ENCODE data around the gene SUCO.

DNA sequence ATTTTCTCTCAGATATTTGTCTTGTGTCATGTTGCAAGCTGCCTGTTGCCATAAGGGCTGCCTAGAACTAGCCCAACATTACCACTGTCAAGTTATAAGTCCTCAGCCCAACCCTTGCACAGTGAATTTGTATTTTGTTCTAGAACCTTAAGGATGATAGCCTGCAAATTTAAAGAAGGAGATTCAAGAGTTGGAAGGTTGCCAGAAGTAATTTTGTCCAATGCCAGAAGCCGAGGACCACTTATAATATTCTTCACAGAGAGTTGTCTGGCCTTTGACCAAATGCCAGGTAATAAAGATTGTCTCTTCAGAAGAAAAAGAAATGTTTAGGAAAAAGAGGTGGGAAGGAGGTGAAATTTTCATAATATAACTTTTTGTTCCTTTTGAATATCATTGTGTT, 40.5 kb upstream of the SUCO start:
- TF ChIP-seq, protein P1, sequence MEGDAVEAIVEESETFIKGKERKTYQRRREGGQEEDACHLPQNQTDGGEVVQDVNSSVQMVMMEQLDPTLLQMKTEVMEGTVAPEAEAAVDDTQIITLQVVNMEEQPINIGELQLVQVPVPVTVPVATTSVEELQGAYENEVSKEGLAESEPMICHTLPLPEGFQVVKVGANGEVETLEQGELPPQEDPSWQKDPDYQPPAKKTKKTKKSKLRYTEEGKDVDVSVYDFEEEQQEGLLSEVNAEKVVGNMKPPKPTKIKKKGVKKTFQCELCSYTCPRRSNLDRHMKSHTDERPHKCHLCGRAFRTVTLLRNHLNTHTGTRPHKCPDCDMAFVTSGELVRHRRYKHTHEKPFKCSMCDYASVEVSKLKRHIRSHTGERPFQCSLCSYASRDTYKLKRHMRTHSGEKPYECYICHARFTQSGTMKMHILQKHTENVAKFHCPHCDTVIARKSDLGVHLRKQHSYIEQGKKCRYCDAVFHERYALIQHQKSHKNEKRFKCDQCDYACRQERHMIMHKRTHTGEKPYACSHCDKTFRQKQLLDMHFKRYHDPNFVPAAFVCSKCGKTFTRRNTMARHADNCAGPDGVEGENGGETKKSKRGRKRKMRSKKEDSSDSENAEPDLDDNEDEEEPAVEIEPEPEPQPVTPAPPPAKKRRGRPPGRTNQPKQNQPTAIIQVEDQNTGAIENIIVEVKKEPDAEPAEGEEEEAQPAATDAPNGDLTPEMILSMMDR (IDR thresholded peaks at IDR 0.05 in 2 of 3, conservative IDR thresholded peaks at IDR 0.05 in 1 of 3; ENCODE audit: borderline replicate concordance in 1 of 3, insufficient read depth in 1 of 3, low read depth in 2 of 3, low read length in 2 of 3) = no peak
- TF ChIP-seq POLR2AphosphoS5 (IDR thresholded peaks at IDR 0.05; ENCODE audit: low read depth, low read length) (no peak), EZH2 (IDR thresholded peaks at IDR 0.05) (no peak)
- TF ChIP-seq, protein P2, sequence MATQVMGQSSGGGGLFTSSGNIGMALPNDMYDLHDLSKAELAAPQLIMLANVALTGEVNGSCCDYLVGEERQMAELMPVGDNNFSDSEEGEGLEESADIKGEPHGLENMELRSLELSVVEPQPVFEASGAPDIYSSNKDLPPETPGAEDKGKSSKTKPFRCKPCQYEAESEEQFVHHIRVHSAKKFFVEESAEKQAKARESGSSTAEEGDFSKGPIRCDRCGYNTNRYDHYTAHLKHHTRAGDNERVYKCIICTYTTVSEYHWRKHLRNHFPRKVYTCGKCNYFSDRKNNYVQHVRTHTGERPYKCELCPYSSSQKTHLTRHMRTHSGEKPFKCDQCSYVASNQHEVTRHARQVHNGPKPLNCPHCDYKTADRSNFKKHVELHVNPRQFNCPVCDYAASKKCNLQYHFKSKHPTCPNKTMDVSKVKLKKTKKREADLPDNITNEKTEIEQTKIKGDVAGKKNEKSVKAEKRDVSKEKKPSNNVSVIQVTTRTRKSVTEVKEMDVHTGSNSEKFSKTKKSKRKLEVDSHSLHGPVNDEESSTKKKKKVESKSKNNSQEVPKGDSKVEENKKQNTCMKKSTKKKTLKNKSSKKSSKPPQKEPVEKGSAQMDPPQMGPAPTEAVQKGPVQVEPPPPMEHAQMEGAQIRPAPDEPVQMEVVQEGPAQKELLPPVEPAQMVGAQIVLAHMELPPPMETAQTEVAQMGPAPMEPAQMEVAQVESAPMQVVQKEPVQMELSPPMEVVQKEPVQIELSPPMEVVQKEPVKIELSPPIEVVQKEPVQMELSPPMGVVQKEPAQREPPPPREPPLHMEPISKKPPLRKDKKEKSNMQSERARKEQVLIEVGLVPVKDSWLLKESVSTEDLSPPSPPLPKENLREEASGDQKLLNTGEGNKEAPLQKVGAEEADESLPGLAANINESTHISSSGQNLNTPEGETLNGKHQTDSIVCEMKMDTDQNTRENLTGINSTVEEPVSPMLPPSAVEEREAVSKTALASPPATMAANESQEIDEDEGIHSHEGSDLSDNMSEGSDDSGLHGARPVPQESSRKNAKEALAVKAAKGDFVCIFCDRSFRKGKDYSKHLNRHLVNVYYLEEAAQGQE (IDR thresholded peaks at IDR 0.05; ENCODE audit: low read depth) = no peak
- TF ChIP-seq, protein P3, sequence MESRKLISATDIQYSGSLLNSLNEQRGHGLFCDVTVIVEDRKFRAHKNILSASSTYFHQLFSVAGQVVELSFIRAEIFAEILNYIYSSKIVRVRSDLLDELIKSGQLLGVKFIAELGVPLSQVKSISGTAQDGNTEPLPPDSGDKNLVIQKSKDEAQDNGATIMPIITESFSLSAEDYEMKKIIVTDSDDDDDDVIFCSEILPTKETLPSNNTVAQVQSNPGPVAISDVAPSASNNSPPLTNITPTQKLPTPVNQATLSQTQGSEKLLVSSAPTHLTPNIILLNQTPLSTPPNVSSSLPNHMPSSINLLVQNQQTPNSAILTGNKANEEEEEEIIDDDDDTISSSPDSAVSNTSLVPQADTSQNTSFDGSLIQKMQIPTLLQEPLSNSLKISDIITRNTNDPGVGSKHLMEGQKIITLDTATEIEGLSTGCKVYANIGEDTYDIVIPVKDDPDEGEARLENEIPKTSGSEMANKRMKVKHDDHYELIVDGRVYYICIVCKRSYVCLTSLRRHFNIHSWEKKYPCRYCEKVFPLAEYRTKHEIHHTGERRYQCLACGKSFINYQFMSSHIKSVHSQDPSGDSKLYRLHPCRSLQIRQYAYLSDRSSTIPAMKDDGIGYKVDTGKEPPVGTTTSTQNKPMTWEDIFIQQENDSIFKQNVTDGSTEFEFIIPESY (IDR thresholded peaks at IDR 0.05; ENCODE audit: extremely low read depth, insufficient replicate concordance, low read length) = no peak

Measured in HCT116 (cell line).